B cell (primary cell): ENCODE results near the gene ANKRD33B.

ENCODE experiments used
- EZH2 ChIP-seq: IDR thresholded peaks from 2 replicates; pipeline ENCODE4 v1.6.1; 2012; ENCODE audit warnings: borderline replicate concordance, low read depth, mild to moderate bottlenecking, moderate library complexity, low read length; ENCODE audit not compliant: insufficient read depth, poor library complexity, severe bottlenecking
- TF ChIP-seq, protein P1 (sequence below): fragments of 200-600 bp; IDR thresholded peaks from one replicate; pipeline ENCODE4 v1.8.0; 2022; ENCODE audit warnings: antibody characterized with exemption, mild to moderate bottlenecking

GRCh38 chr5:10689391-10690081 lies 125.7 kb downstream of the ANKRD33B start:
- TF ChIP-seq, protein P1, sequence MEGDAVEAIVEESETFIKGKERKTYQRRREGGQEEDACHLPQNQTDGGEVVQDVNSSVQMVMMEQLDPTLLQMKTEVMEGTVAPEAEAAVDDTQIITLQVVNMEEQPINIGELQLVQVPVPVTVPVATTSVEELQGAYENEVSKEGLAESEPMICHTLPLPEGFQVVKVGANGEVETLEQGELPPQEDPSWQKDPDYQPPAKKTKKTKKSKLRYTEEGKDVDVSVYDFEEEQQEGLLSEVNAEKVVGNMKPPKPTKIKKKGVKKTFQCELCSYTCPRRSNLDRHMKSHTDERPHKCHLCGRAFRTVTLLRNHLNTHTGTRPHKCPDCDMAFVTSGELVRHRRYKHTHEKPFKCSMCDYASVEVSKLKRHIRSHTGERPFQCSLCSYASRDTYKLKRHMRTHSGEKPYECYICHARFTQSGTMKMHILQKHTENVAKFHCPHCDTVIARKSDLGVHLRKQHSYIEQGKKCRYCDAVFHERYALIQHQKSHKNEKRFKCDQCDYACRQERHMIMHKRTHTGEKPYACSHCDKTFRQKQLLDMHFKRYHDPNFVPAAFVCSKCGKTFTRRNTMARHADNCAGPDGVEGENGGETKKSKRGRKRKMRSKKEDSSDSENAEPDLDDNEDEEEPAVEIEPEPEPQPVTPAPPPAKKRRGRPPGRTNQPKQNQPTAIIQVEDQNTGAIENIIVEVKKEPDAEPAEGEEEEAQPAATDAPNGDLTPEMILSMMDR, result no peak
- TF ChIP-seq EZH2, result no peak
